ENCODE measurements around the gene ADAM8.
A peak's percentile ranks its signal among the peaks of the same experiment; 100 is the strongest.
"Not testable (repeated sequence)": the region's sequence is repeated elsewhere in the genome, so short reads cannot be mapped to it uniquely, and the experiment has no call there.

The ADAM8 gene

GRCh38 chr10:133229265-133230043, 47.2 kb downstream of the ADAM8 start:
- DNase-seq: no peak

- DNase-seq: no peak
Observed at GRCh38 chr10:133227256-133227655, 49.4 kb downstream of the ADAM8 start.

GRCh38 chr10:133226251-133226808, 50.3 kb downstream of the ADAM8 start:
- no peak for DNase-seq

DNA sequence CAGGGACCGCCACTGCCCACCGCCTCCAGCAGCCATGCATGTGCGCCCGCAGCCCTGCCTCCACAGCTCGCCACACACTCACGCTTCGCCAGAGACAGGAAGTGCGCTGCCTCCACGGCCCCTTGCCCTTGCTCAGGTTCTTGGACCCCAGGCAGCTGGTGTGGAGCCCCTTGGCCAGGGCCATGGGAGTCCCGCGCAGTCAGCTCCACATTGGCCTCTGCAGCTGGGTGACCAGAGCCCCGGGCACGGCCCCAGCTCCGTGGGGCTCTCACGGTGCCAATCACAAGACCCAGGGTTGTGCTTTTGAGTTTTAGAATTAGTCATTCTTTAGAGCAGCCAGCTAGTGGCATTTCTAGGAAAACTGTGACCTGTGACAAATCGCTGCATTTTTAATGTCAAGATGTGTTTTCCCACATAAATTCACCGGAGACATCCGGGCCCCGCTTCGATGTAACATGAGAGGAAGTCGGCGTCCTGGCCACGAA, 50.9 kb downstream of the ADAM8 start:
- DNase-seq: no peak

DNA sequence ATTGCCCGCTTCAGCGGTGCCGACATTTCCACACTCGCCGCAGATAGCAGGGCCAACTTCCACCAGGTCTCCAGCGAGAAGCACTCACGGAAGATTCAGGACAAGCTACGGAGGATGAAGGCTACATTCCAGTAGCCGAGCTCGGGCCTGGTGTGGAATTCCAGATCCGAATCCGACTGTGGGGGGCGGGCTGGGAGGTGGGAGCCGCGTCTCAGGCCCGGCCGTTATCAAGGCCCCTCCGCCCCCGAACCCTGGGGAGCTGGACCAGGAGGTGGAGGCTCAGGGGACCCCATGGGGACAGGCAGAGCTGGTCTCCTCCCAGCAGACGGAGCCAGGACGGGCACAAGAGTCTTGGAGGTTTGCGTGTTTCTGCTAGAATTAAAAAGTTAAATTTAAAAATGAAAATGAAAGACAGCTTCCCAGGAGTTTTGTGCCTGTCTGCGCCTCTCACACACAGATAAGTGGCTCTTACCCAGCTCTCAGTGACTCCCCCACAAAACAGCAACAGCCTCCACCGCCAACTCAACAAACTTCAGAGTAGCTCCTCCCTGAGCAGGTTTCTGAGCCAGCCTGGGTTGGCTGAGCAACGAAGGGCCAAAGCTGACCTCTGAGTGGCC, 51.8 kb downstream of the ADAM8 start:
- DNase-seq: peak in 1 of 2 donors; percentile 2

GRCh38 chr10:133224076-133224475, 52.6 kb downstream of the ADAM8 start:
- no peak for DNase-seq

DNA sequence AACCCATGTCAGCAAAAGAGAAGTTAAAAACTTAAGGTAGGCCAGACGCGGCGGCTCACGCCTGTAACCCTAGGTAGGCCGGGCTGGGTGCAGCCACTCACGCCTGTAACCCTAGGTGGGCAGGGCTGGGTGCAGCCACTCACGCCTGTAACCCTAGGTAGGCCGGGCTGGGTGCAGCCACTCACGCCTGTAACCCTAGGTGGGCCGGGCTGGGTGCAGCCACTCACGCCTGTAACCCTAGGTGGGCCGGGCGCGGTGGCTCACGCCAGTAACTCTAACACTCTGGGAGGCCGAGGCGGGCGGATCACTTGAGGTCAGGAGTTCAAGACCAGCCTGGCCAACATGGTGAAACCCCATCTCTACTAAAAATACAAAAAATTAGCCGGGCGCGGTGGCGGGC, 54.9 kb downstream of the ADAM8 start:
- DNase-seq: not testable (repeated sequence)

DNA sequence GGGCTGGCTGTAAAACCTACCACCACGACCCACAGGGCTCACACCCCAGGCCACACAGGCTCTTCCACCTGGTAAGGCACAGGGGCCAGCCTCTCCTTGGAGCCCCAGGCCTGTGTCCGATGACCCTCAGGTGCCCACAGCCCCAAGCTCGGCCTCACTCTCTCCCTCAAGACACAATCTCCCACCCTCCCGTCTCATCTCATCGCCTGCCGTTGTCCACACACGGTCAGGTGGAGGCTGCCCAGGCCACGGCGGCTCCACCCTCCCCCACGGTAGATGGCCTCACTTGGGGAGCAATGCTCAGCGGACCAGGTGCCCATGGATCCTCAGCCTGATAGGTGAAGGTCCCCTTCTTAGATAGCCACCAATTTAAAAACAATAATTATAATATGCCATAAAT, 55.3 kb downstream of the ADAM8 start:
- no peak for DNase-seq

- DNase-seq: no peak
Observed at GRCh38 chr10:133219782-133220181, 56.9 kb downstream of the ADAM8 start.

DNA sequence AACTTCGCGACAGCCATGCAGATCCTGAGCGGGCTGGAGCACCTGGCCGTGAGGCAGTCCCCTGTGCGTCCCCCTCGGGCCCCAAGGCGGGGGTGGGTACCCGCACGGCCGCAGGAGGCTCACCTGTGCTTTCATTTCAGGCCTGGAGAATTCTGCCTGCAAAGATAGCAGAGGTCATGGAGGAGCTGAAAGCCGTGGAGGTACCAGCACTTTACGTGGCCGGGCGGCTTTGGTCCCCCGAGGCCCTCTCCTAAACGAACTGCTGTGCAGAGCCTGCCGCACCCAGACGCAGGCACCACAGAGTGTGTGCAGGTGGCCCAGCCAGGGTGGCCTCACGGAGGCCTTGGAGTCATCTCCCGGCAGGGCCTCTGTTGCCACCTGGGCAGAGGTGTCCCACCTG, 57.8 kb downstream of the ADAM8 start:
- DNase-seq: no peak

- no peak for DNase-seq
Observed at GRCh38 chr10:133217800-133218589, 58.7 kb downstream of the ADAM8 start.

- no peak for DNase-seq
Observed at GRCh38 chr10:133216776-133217175, 59.9 kb downstream of the ADAM8 start.

DNA sequence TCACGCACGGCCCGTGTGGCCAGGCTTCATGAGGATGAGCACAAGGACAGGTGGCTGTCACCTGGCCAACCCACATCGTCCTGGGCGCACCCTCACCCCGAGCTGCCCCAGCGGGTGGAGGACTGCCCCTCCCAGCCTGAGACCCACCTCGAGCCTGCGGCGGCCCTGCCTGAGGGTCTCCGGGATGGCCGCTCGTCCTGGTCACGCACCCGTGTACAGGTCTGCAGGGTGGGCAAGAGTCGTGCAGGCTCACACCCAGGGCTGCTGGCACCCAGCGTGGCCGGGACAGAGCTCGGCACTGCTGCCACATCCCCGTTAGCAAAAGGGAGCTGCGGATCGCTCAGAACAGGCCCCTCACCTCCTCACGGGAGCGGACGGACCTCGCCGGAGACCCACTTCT, 61.1 kb downstream of the ADAM8 start:
- no peak for DNase-seq

- no peak for DNase-seq
Observed at GRCh38 chr10:133214468-133215410, 61.9 kb downstream of the ADAM8 start.

DNA sequence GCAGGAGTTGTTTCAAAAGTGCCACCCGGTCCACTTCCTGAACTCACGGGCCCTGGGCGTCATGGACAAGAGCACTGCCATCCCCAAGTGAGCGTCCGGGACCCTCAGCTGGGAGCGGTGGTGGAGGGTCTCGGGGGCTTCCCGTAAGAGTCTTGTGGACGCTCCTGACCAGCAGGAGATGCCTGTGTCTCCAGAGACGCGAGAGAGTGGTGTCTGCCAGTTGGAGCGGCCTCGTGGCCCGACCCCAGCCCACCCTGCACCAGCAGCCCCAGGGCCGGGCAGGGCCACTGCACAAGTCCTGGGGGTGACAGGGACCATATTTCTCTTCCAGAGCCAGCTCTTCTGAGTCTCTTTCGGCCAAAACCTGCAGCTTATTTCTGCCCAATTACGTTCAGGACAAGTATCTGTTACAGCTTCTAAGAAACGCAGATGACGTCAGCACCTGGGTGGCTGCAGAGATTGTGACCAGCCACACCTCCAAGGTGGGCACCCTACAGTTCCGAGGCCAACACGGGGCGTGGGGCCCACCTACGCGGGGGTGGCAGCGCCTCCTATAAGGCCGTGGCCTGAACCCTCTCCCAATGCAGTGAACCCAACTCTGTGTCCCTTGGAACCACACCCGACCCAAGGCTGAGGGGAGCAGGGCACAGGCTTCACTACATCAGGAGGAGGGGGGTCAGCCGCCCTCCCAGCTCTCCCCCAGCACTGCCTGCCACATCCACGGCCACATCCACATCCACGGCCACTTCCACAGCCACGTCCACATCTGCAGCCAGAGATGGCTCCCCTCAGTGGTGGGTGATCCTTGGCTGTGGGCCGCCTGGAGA, 62.8 kb downstream of the ADAM8 start:
- DNase-seq: no peak

- no peak for DNase-seq
Observed at GRCh38 chr10:133212853-133213494, 63.7 kb downstream of the ADAM8 start.
